Measurements from ENCODE around the gene STK17B.

DNA sequence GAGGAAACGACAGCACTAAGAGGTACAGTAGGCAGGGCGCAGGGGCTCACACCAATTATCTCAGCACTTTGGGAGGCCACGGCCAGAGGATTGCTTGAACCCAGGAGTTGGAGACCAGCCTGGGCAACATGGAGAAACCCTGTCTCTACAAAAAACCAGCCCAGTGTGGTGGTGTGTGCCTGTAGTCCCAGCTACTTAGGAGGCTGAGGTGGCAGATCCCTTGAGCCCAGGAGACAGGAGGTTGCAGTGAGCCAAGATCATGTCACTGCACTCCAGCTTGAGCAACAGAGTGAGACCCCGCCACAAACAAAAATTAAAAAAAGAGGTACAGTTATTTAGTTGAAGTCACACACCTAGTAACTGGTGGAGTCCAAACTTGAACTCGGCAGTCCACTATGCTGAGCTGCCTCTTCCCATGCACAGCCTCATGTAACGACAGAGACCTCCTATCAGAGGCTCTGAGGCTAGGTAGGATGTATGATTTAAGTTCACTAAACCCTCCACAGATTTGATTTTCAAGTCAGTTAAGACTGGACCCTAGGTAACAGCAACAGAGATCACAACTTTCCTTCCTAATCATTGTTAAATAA lies 8.7 kb downstream of the STK17B start:
- no peak for TF ChIP-seq EZH2 (IDR thresholded peaks at IDR 0.05; ENCODE audit: borderline replicate concordance, low read depth, low read length, severe bottlenecking)
- TF ChIP-seq, protein P1, sequence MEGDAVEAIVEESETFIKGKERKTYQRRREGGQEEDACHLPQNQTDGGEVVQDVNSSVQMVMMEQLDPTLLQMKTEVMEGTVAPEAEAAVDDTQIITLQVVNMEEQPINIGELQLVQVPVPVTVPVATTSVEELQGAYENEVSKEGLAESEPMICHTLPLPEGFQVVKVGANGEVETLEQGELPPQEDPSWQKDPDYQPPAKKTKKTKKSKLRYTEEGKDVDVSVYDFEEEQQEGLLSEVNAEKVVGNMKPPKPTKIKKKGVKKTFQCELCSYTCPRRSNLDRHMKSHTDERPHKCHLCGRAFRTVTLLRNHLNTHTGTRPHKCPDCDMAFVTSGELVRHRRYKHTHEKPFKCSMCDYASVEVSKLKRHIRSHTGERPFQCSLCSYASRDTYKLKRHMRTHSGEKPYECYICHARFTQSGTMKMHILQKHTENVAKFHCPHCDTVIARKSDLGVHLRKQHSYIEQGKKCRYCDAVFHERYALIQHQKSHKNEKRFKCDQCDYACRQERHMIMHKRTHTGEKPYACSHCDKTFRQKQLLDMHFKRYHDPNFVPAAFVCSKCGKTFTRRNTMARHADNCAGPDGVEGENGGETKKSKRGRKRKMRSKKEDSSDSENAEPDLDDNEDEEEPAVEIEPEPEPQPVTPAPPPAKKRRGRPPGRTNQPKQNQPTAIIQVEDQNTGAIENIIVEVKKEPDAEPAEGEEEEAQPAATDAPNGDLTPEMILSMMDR (IDR thresholded peaks at IDR 0.05; ENCODE audit: borderline replicate concordance, extremely low read depth, low read length, poor library complexity, severe bottlenecking): no peak
